ENCODE data around the gene UNC45B. TPM values are rescaled to one million over a fixed set of nuclear protein-coding genes. Genes with fewer than 3 reads are reported as not detected.
A peak's percentile ranks its signal among the peaks of the same experiment; 100 is the strongest.

UNC45B gene
- total and polyA plus RNA-seq, 2 donors (not counting 3 experiments of a cell fraction or from before 2014, with no cell fraction given), result not detected

DNA sequence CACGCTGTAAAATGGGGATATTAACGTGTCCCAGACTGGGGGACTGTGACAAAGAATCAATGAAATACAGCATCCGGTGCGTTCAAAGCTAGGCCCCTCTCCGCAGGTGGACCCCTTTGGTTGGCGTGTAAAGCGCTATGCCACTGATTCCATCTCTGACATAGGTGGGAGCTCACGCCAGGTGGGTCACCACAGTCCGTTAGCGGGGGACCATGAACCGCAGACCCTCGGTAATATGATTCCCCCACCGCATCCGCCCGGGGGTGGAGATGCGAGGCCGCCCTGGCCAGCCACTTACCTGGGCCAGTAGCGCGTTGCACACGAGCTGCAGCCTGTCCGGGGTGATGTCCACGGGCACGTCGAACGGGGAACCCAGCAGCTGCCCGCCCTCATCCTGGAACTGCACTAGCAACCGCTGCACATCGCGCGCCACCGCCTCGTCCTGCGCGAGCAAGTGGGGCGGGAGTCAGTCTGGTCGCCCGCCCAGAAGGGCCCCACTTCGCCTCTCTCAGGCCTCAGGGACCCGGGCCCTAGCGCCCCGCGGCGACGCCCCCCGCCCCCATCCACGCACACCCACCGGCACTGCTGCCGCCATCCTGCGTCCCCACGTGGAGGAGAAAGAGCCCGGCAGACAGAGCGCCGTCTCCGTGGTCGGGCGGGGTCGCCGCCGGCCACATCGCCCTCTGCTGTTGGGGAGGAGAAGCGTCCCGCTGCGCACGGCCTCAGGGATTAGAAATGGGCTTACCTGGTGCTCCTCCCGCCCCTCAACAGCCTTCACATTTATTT, 5.7 kb upstream of the UNC45B start, which contains the start of gene NLE1:
NLE1 (minus strand) TSS at position 623 of the 786 bp plus-strand sequence; CDS start at position 595, 28 bp downstream.
- ChIA-PET CTCF (interaction anchor here (0.9 to 2.2 kb wide), 4 partner anchors 13 to 599 kb away, joined by 3 to 6 read pairs (median 5); no protein-coding TSS in a partner anchor), POLR2A (interaction anchor here (0.7 kb wide), 1 partner anchor 336 kb away, joined by 5 read pairs; no protein-coding TSS in a partner anchor)
- TSS peak; percentile 42 for BruUV-seq (replicated peaks)
- H3K9me1 ChIP-seq (replicated peaks; ENCODE audit: control insufficient read depth, extremely low read depth, insufficient read depth, low read length), result no peaks in the 10 kb centered on the region
- peak within 1 kb of the TSS; percentile 83 for H2AFZ ChIP-seq (ENCODE audit: low read depth, low read length)
- peak; percentile 80 for DNase-seq (ENCODE audit: low read depth, low spot score)
- intact Hi-C loops (cut with micrococcal nuclease), result loop anchor here (2.0 to 10.0 kb wide), 3 partner anchors 100 to 393 kb away; partner anchors contain the start of genes SLFN11, SLFN12L and SLFN5
- peaks cover 0 to 2% of the 10 kb centered on the region in 2 experiments for H3K27me3 ChIP-seq (ENCODE audit: control insufficient read depth in 2 of 2, insufficient read depth in 2 of 2, low read length in 2 of 2)
- H3K27ac ChIP-seq (ENCODE audit: insufficient read depth, low read depth, low read length), result no peak within 1 kb of the TSS
- no peaks in the 10 kb centered on the region for H3K9me3 ChIP-seq (replicated peaks; ENCODE audit: control insufficient read depth, insufficient read depth, low read length)
- peak; percentile 88 for FAIRE-seq
- TF ChIP-seq EZH2 (IDR thresholded peaks at IDR 0.05; ENCODE audit: borderline replicate concordance, low read depth, low read length, severe bottlenecking) (no peak), MYC (IDR thresholded peaks at IDR 0.05; ENCODE audit: low read depth, low read length) (peak; percentile 95), POLR2AphosphoS5 (IDR thresholded peaks at IDR 0.05; ENCODE audit: insufficient read depth, low read depth, low read length) (peak; percentile 75), POLR2A (IDR thresholded peaks at IDR 0.05; ENCODE audit: low read depth, low read length) (peak; percentile 73), GATA2 (IDR thresholded peaks at IDR 0.05; ENCODE audit: insufficient read depth, insufficient read length, low read depth, low read length) (no peak)
- TF ChIP-seq, protein P1, sequence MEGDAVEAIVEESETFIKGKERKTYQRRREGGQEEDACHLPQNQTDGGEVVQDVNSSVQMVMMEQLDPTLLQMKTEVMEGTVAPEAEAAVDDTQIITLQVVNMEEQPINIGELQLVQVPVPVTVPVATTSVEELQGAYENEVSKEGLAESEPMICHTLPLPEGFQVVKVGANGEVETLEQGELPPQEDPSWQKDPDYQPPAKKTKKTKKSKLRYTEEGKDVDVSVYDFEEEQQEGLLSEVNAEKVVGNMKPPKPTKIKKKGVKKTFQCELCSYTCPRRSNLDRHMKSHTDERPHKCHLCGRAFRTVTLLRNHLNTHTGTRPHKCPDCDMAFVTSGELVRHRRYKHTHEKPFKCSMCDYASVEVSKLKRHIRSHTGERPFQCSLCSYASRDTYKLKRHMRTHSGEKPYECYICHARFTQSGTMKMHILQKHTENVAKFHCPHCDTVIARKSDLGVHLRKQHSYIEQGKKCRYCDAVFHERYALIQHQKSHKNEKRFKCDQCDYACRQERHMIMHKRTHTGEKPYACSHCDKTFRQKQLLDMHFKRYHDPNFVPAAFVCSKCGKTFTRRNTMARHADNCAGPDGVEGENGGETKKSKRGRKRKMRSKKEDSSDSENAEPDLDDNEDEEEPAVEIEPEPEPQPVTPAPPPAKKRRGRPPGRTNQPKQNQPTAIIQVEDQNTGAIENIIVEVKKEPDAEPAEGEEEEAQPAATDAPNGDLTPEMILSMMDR (IDR thresholded peaks at IDR 0.05; ENCODE audit: extremely low read depth in 1 of 2, insufficient read depth in 1 of 2, low read depth in 1 of 2, low read length in 2 of 2), result peak; percentile 95 to 96
- TF ChIP-seq, protein P2, sequence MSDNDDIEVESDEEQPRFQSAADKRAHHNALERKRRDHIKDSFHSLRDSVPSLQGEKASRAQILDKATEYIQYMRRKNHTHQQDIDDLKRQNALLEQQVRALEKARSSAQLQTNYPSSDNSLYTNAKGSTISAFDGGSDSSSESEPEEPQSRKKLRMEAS (IDR thresholded peaks at IDR 0.05; ENCODE audit: insufficient read depth, insufficient read length), result peak; percentile 90
- H3K4me3 ChIP-seq (replicated peaks in 1 of 3; ENCODE audit: insufficient read depth in 1 of 3, low read depth in 1 of 3, low read length in 3 of 3), result peak within 1 kb of the TSS; percentile 77 to 91 (median 79)
- no peaks in the 10 kb centered on the region for H4K20me1 ChIP-seq (replicated peaks; ENCODE audit: control insufficient read depth, extremely low read depth, insufficient read depth, low read length)
- peaks cover 21% of the 10 kb centered on the region for H3K79me2 ChIP-seq (ENCODE audit: control insufficient read depth, insufficient read depth, low read length)
- H3K36me3 ChIP-seq (ENCODE audit: control insufficient read depth in 2 of 2, extremely low read depth in 1 of 2, insufficient read depth in 2 of 2, low read length in 2 of 2), result peaks cover 9 to 12% of the 10 kb centered on the region in 2 experiments
- peak within 1 kb of the TSS; percentile 49 for H3K9ac ChIP-seq (replicated peaks; ENCODE audit: extremely low read depth, insufficient read depth, low read length)
- dilution Hi-C loops (cut with MboI; ENCODE audit: extremely low pct_ligation_motif_present, low sequenced_read_pairs), result no loop called here
- peak within 1 kb of the TSS; percentile 60 for H3K4me2 ChIP-seq (ENCODE audit: insufficient read depth, low read length)
- H3K4me1 ChIP-seq (ENCODE audit: control insufficient read depth, extremely low read depth, insufficient read depth, low read length), result peaks cover 6% of the 10 kb centered on the region

Measured in endothelial cell of umbilical vein (primary cell).